GM10248 (cell line): ENCODE measurements around the gene ATRNL1.
A peak's percentile ranks its signal among the peaks of the same experiment; 100 is the strongest.
"Not testable (repeated sequence)": the region's sequence is repeated elsewhere in the genome, so short reads cannot be mapped to it uniquely, and the experiment has no call there.

Source experiments
- CTCF ChIA-PET: fragments of 300-600 bp; sonication (Branson Sonifier 250); formaldehyde crosslinking; extraction: SDS; loops from one replicate; lab custom pipeline; 2021; ENCODE audit warnings: antibody characterized with exemption; lab: Yijun Ruan, JAX
- POLR2A ChIA-PET: fragments of 350-650 bp; sonication (Branson Sonifier 250); formaldehyde crosslinking; extraction: SDS; loops from one replicate; lab custom pipeline; 2020; ENCODE audit warnings: antibody characterized with exemption; lab: Yijun Ruan, JAX
- DNase-seq: peaks from one replicate; pipeline ENCODE4 v3.0.0; 2012; ENCODE audit errors: extremely low spot score
- CTCF ChIP-seq: IDR thresholded peaks from 2 replicates; pipeline ENCODE4 v1.5.1; 2012; ENCODE audit warnings: mild to moderate bottlenecking, low read depth; ENCODE audit errors: extremely low read depth, missing control alignments, control extremely low read depth

Gene ATRNL1

GRCh38 chr10:115093776-115094408 is 727 bp downstream of the ATRNL1 start:
- peak; percentile 43 for TF ChIP-seq CTCF
- DNase-seq: peak; percentile 51
- CTCF ChIA-PET: interaction anchor here (1.9 kb wide), 1 partner anchor 214 kb away, joined by 6 read pairs; no protein-coding TSS in a partner anchor
- POLR2A ChIA-PET: interaction anchor here (0.6 kb wide), 1 partner anchor 1063 kb away, joined by 3 read pairs; no protein-coding TSS in a partner anchor

- no peak for DNase-seq
- ChIA-PET POLR2A (interaction anchor here (0.6 kb wide), 1 partner anchor 1062 kb away, joined by 3 read pairs; no protein-coding TSS in a partner anchor), CTCF (interaction anchor here (1.9 kb wide), 1 partner anchor 214 kb away, joined by 6 read pairs; no protein-coding TSS in a partner anchor)
- no peak for TF ChIP-seq CTCF
Observed at GRCh38 chr10:115094416-115095140, 1.4 kb downstream of the ATRNL1 start.

- POLR2A ChIA-PET: no interaction called here
- no peak for TF ChIP-seq CTCF
- DNase-seq: no peak
- CTCF ChIA-PET: interaction anchor here (1.0 to 1.8 kb wide), 4 partner anchors 19 to 273 kb away, joined by 3 to 5 read pairs (median 4); partner anchors contain the start of genes FHIP2A and TRUB1
Observed at GRCh38 chr10:115095758-115096157, 2.6 kb downstream of the ATRNL1 start.

GRCh38 chr10:115103700-115104099 is 10.5 kb downstream of the ATRNL1 start:
- DNase-seq: no peak
- ChIA-PET CTCF (interaction anchor here (1.0 to 1.1 kb wide), 2 partner anchors 118 to 306 kb away, joined by 3 read pairs; no protein-coding TSS in a partner anchor), POLR2A (no interaction called here)
- no peak for TF ChIP-seq CTCF

- DNase-seq, POLR2A ChIA-PET, CTCF ChIA-PET: not testable (repeated sequence)
Observed at GRCh38 chr10:115105411-115105810, 12.2 kb downstream of the ATRNL1 start.

- CTCF ChIA-PET: no interaction called here
- no peak for TF ChIP-seq CTCF
- POLR2A ChIA-PET: no interaction called here
- DNase-seq: no peak
Observed at GRCh38 chr10:115107830-115108229, 14.7 kb downstream of the ATRNL1 start.

- no peak for TF ChIP-seq CTCF
- ChIA-PET CTCF (no interaction called here), POLR2A (no interaction called here)
- no peak for DNase-seq
Observed at GRCh38 chr10:115117301-115117700, 24.1 kb downstream of the ATRNL1 start.
